ENCODE data around the gene MOSPD3. TPM values are rescaled to one million over a fixed set of nuclear protein-coding genes. Genes with fewer than 3 reads are reported as not detected.

Gene MOSPD3
- total and polyA plus RNA-seq, 2 of the 13 experiments (the other 11 are each of a cell fraction or from before 2014, with no cell fraction given): 7.6 to 8.8 TPM

DNA sequence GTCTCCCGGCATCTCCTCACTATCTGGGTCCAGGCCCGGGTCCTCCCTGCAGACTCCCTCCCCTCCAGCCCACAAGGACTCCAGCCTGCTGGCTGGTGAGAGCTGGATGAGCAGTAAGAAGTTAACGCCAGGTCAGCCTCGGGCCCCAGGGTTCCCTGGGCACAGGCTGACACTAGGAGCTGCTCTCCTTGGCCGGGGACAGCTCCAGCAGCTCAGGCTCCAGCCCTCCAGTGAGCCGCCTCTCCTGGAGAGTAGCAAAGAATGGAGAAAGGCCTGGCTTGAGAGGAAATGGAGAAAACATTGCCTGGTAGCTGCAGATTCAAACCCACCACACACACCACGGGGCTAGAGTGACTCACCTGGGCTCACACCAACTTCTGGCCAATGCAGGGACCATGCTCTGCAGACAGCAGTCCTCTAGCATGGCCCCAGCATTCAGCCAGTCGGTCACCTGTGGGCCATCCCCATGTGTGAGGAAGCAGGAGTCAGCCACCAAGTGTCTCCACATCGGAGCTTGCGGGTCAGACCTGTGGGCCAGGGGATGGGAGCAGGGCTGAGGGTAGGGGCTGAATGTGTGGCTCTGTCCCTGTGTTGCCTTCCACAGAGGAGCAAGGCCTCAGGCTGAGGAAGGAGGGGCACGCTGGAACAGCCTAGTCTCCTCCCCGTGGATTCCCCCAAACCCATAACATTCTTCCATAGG is 45.2 kb upstream of the MOSPD3 start (continued):
- 0 out of 2 replicates have a peak, but pooled peaks have one; percentile 38 for TF ChIP-seq ZSCAN21 (CRISPR knock-in tag; IDR thresholded peaks at IDR 0.05; ENCODE audit: borderline replicate concordance)
- TF ChIP-seq RBM22 (optimal IDR thresholded peaks at IDR 0.05; ENCODE audit: low read length): peak; percentile 53
- TF ChIP-seq ZNF205 (CRISPR knock-in tag; IDR thresholded peaks at IDR 0.05): no peak
- TF ChIP-seq ZSCAN20 (CRISPR knock-in tag; IDR thresholded peaks at IDR 0.05; ENCODE audit: borderline replicate concordance): no peak
- peak; percentile 50; the same call in 1 of the 2 replicates for TF ChIP-seq MAFG (CRISPR knock-in tag; IDR thresholded peaks at IDR 0.05)
- no peak for TF ChIP-seq TAF1 (CRISPR knock-in tag; IDR thresholded peaks at IDR 0.05)
- 0 out of 2 replicates have a peak, but pooled peaks have one; percentile 13 for TF ChIP-seq DNMT1 (CRISPR knock-in tag; IDR thresholded peaks at IDR 0.05)
- TF ChIP-seq, protein P1, sequence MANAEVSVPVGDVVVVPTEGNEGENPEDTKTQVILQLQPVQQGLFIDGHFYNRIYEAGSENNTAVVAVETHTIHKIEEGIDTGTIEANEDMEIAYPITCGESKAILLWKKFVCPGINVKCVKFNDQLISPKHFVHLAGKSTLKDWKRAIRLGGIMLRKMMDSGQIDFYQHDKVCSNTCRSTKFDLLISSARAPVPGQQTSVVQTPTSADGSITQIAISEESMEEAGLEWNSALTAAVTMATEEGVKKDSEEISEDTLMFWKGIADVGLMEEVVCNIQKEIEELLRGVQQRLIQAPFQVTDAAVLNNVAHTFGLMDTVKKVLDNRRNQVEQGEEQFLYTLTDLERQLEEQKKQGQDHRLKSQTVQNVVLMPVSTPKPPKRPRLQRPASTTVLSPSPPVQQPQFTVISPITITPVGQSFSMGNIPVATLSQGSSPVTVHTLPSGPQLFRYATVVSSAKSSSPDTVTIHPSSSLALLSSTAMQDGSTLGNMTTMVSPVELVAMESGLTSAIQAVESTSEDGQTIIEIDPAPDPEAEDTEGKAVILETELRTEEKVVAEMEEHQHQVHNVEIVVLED (CRISPR knock-in tag; IDR thresholded peaks at IDR 0.05; ENCODE audit: borderline replicate concordance): 0 out of 2 replicates have a peak, but pooled peaks have one; percentile 5
- peak; percentile 47 for TF ChIP-seq ZNF501 (CRISPR knock-in tag; IDR thresholded peaks at IDR 0.05)
- TF ChIP-seq HOXA3 (CRISPR knock-in tag; IDR thresholded peaks at IDR 0.05): 0 out of 2 replicates have a peak, but pooled peaks have one; percentile 19
- no peak for TF ChIP-seq MYC (CRISPR knock-in tag; IDR thresholded peaks at IDR 0.05; ENCODE audit: borderline replicate concordance)
- TF ChIP-seq IRF9 (CRISPR knock-in tag; IDR thresholded peaks at IDR 0.05; ENCODE audit: borderline replicate concordance): 0 out of 2 replicates have a peak, but pooled peaks have one; percentile 5
- no peak for TF ChIP-seq HOXA7 (CRISPR knock-in tag; IDR thresholded peaks at IDR 0.05)
- TF ChIP-seq HNRNPH1 (optimal IDR thresholded peaks at IDR 0.05; ENCODE audit: low read depth, low read length): peak; percentile 55
- no peak for TF ChIP-seq REL (CRISPR knock-in tag; conservative IDR thresholded peaks at IDR 0.05)
- TF ChIP-seq ZBTB1 (CRISPR knock-in tag; IDR thresholded peaks at IDR 0.05; ENCODE audit: borderline replicate concordance): no peak
- TF ChIP-seq ZNF607 (CRISPR knock-in tag; IDR thresholded peaks at IDR 0.05; ENCODE audit: borderline replicate concordance): peak; percentile 82
- TF ChIP-seq ZNF17 (CRISPR knock-in tag; IDR thresholded peaks at IDR 0.05): 0 out of 2 replicates have a peak, but pooled peaks have one; percentile 6
- peak; percentile 81; the same call in 1 of the 2 replicates for TF ChIP-seq ZBTB38 (CRISPR knock-in tag; IDR thresholded peaks at IDR 0.05)
- peak; percentile 30 for TF ChIP-seq FOSL2 (CRISPR knock-in tag; IDR thresholded peaks at IDR 0.05)
- TF ChIP-seq ZBTB7B (CRISPR knock-in tag; IDR thresholded peaks at IDR 0.05): peak; percentile 19; the same call in 1 of the 2 replicates
- 0 out of 2 replicates have a peak, but pooled peaks have one; percentile 4 for TF ChIP-seq SNAPC5 (CRISPR knock-in tag; IDR thresholded peaks at IDR 0.05; ENCODE audit: borderline replicate concordance)
- TF ChIP-seq MXI1 (IDR thresholded peaks at IDR 0.05; ENCODE audit: borderline replicate concordance, low read depth, low read length): peak; percentile 9; the same call in 1 of the 3 replicates
- 0 out of 2 replicates have a peak, but pooled peaks have one; percentile 14 for TF ChIP-seq ETV6 (CRISPR knock-in tag; conservative IDR thresholded peaks at IDR 0.05)
- TF ChIP-seq FOXC1 (CRISPR knock-in tag; IDR thresholded peaks at IDR 0.05; ENCODE audit: borderline replicate concordance): no peak
- TF ChIP-seq POLR2AphosphoS5 (IDR thresholded peaks at IDR 0.05; ENCODE audit: low read depth, low read length): 0 out of 2 replicates have a peak, but pooled peaks have one; percentile 37
- 0 out of 2 replicates have a peak, but pooled peaks have one; percentile 47 for TF ChIP-seq ZNF670 (CRISPR knock-in tag; IDR thresholded peaks at IDR 0.05; ENCODE audit: borderline replicate concordance)
